Endothelial cell of umbilical vein (primary cell): ENCODE measurements around the gene STK17B.

Experiments used
- CTCF ChIP-seq, 2 donors: IDR thresholded peaks; 1 replicate in 1 of 2; 2 replicates in 1 of 2; pipeline ENCODE4 v1.5.1; 2011; ENCODE audit warnings: low read length in 2 of 2, mild to moderate bottlenecking in 2 of 2, moderate library complexity in 2 of 2, control low read depth in 1 of 2, inconsistent platforms in 1 of 2, low read depth in 1 of 2; ENCODE audit not compliant: insufficient read depth in 1 of 2; ENCODE audit errors: extremely low read depth in 1 of 2
- EZH2 ChIP-seq: IDR thresholded peaks from 2 replicates; pipeline ENCODE4 v1.6.1; 2012; ENCODE audit warnings: borderline replicate concordance, low read depth, mild to moderate bottlenecking, moderate library complexity, low read length, inconsistent platforms; ENCODE audit not compliant: severe bottlenecking
- FOS ChIP-seq: IDR thresholded peaks from 2 replicates; pipeline ENCODE4 v1.6.1; 2011; ENCODE audit warnings: mild to moderate bottlenecking, low read length, moderate library complexity, borderline replicate concordance; ENCODE audit not compliant: insufficient read depth
- JUN ChIP-seq: IDR thresholded peaks from 2 replicates; pipeline ENCODE4 v1.6.1; 2011; ENCODE audit warnings: borderline replicate concordance, low read depth; ENCODE audit not compliant: insufficient read length, insufficient read depth
- MAX ChIP-seq: IDR thresholded peaks from 2 replicates; pipeline ENCODE4 v1.6.1; 2011; ENCODE audit not compliant: insufficient read depth, insufficient read length
- MYC ChIP-seq: IDR thresholded peaks from one replicate; pipeline ENCODE4 v1.6.1; 2011; ENCODE audit warnings: mild to moderate bottlenecking, low read depth, low read length
- POLR2A ChIP-seq: IDR thresholded peaks from 2 replicates; pipeline ENCODE4 v1.6.1; 2012; ENCODE audit warnings: low read depth, mild to moderate bottlenecking, control low read depth, low read length
- POLR2AphosphoS5 ChIP-seq: IDR thresholded peaks from 2 replicates; pipeline ENCODE4 v1.6.1; 2012; ENCODE audit warnings: low read depth, mild to moderate bottlenecking, control low read depth, low read length, moderate library complexity; ENCODE audit not compliant: insufficient read depth

GRCh38 chr2:196220671-196221070 is 49.3 kb upstream of the STK17B start:
- no peak for TF ChIP-seq POLR2A
- no peak for TF ChIP-seq JUN
- TF ChIP-seq EZH2: no peak
- TF ChIP-seq CTCF (IDR thresholded peaks at IDR 0.05; ENCODE audit: extremely low read depth in 1 of 2, insufficient read depth in 1 of 2, low read depth in 1 of 2, low read length in 2 of 2): no peak
- no peak for TF ChIP-seq POLR2AphosphoS5
- no peak for TF ChIP-seq MYC
- TF ChIP-seq MAX: no peak
- TF ChIP-seq FOS: no peak
